ENCODE data around the gene EIF4B. TPM values are rescaled to one million over a fixed set of nuclear protein-coding genes. Genes with fewer than 3 reads are reported as not detected.

Gene EIF4B
- total and polyA plus RNA-seq, 2 of the 13 experiments (the other 11 are each of a cell fraction or from before 2014, with no cell fraction given): 416 to 548 TPM

DNA sequence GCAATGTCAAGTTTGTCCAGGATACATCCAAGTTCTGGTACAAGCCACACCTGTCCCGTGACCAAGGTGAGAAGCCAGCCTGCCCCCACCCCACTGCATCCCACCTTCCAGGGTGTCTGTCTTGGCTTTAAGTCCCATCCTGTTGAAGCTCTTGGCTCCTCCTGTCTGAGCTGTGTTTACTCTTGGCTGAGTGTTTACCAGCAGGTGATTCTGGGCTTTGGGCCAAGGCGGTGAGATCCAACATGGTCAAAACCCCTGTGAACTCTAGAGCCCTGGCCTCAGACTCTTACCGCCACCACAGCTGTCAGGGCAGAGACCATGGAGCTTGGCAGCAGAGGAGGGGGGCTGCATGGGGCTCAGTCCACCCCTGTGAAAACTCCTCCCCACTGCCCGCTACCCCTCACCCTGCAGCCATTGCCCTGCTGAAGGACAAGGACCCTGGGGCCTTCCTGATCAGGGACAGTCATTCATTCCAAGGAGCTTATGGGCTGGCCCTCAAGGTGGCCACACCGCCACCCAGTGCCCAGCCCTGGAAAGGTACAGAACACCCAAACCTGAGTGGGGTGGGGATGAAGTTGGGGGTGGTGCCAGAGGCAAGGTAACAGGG lies 55.3 kb downstream of the EIF4B start (continued):
- TF ChIP-seq HMGXB3 (CRISPR knock-in tag; IDR thresholded peaks at IDR 0.05; ENCODE audit: borderline replicate concordance) (no peak), SNRNP70 (IDR thresholded peaks at IDR 0.05; ENCODE audit: low read depth, low read length) (no peak), NR2F2 (IDR thresholded peaks at IDR 0.05; ENCODE audit: borderline replicate concordance, low read depth) (peak; percentile 60), ZNF124 (CRISPR knock-in tag; IDR thresholded peaks at IDR 0.05) (no peak), NFE2L2 (IDR thresholded peaks at IDR 0.05; ENCODE audit: low read length) (no peak), MAZ (IDR thresholded peaks at IDR 0.05; ENCODE audit: borderline replicate concordance, low read depth, low read length) (0 out of 2 replicates have a peak, but pooled peaks have one; percentile 31), MAZ (CRISPR knock-in tag; IDR thresholded peaks at IDR 0.05; ENCODE audit: low read depth) (no peak), ZBTB4 (CRISPR knock-in tag; IDR thresholded peaks at IDR 0.05; ENCODE audit: borderline replicate concordance) (peak; percentile 57; the same call in 1 of the 2 replicates), MNT (IDR thresholded peaks at IDR 0.05) (no peak), ZNF616 (CRISPR knock-in tag; IDR thresholded peaks at IDR 0.05; ENCODE audit: low read depth) (no peak), AKAP8 (CRISPR knock-in tag; IDR thresholded peaks at IDR 0.05) (no peak; the same call in 1 of the 2 replicates)
- TF ChIP-seq, protein P1, sequence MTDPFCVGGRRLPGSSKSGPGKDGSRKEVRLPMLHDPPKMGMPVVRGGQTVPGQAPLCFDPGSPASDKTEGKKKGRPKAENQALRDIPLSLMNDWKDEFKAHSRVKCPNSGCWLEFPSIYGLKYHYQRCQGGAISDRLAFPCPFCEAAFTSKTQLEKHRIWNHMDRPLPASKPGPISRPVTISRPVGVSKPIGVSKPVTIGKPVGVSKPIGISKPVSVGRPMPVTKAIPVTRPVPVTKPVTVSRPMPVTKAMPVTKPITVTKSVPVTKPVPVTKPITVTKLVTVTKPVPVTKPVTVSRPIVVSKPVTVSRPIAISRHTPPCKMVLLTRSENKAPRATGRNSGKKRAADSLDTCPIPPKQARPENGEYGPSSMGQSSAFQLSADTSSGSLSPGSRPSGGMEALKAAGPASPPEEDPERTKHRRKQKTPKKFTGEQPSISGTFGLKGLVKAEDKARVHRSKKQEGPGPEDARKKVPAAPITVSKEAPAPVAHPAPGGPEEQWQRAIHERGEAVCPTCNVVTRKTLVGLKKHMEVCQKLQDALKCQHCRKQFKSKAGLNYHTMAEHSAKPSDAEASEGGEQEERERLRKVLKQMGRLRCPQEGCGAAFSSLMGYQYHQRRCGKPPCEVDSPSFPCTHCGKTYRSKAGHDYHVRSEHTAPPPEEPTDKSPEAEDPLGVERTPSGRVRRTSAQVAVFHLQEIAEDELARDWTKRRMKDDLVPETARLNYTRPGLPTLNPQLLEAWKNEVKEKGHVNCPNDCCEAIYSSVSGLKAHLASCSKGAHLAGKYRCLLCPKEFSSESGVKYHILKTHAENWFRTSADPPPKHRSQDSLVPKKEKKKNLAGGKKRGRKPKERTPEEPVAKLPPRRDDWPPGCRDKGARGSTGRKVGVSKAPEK (CRISPR knock-in tag; IDR thresholded peaks at IDR 0.05; ENCODE audit: borderline replicate concordance): no peak
- TF ChIP-seq, protein P2, sequence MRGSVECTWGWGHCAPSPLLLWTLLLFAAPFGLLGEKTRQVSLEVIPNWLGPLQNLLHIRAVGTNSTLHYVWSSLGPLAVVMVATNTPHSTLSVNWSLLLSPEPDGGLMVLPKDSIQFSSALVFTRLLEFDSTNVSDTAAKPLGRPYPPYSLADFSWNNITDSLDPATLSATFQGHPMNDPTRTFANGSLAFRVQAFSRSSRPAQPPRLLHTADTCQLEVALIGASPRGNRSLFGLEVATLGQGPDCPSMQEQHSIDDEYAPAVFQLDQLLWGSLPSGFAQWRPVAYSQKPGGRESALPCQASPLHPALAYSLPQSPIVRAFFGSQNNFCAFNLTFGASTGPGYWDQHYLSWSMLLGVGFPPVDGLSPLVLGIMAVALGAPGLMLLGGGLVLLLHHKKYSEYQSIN (CRISPR knock-in tag; IDR thresholded peaks at IDR 0.05; ENCODE audit: borderline replicate concordance): no peak
